ENCODE measurements around the gene RIMBP2.

Gene RIMBP2

DNA sequence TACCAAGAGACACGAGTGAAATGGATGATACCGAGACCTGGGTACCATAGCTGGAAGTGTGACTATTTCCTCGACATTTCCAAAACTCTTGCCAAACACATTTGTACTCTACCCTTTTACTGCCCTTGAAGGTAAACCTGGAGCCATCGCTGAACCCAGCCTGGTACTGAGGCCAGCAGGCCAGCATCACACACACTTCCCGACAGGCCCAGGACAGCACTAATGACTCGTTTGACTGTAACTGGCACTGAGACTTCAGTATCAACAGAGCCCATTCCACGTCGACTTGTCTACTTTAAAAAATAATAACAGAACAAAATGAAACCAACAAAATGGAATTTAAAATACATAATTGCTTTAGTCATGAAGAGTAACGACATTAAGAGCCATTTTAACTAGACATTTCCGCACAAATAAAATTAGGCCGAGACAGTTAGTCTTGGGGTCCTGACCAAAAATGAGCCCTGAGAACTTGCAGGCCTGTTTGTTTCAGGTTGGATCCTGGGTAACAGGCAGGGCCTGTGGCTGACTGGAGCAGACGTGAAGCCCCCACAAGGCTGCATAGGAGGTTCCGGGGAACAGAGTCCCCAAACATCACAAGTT lies 94.3 kb downstream of the RIMBP2 start:
- no peak for DNase-seq

DNA sequence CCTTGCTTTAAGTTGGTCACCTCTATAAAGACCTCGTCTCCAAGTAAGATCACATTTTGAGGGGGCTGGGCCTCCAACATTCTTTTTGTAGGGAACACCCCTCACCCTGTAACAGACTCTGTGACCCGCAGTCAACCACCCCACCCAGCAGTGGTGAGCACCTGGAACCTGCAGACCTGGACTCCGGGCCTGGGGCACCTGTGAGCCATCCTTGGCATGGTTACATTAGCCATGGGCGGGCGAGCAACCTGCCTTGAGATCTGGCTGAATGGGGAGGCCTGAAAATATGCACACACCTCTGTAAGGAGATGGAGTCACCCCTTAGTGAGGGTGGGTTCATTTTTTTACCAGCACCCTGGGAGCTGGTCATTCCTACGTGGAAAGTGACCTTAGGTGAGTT lies 95.3 kb downstream of the RIMBP2 start:
- DNase-seq: no peak

DNA sequence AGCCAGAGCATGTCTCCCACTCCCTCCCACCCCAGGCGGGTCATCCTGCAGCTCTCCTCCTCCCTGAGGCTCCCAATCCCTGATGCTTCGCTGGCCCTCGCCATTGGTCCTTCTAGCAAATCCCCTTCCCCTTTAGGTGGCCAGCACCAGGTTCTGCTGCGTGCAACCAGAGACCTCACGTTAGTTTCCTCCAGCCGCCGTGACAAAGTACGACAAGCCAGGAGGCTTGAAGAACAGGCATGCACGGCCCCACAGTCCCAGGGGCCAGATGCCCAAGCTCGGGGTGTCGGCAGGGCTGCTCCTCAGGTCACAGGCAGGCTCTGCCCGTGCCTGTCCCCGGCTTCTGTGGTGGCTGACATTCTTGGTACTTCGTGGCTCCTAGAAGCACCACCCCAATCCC lies 95.8 kb downstream of the RIMBP2 start:
- DNase-seq: no peak

DNA sequence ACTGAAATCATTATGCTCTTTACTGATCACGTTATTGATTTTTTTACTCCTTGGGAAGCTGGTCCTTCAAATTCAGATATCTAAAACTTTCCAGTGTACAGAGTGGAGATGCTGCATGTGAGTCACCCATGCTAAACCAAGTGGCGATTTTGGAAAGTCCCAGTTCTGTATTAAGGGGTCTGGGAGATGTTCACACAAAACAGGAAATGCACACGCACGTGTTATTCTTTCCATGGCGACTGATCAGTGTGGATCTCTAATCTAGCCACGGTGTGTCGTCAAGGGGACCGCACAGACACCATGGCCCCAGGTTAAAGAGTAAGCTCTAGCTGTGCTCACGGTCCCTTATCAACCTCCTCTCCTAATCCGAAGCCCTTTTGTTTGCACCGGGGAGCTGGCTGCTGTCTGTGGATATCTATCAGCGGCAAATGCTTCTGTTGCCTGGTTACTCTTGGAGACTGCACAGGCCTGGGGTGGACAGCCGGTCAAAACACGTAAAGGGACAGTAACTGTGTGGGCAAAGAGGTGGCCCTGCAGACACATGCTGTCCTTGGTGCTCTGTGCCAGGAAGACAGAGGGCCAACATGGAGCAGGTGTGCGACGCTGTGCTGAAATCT lies 96.6 kb downstream of the RIMBP2 start:
- no peak for DNase-seq

DNA sequence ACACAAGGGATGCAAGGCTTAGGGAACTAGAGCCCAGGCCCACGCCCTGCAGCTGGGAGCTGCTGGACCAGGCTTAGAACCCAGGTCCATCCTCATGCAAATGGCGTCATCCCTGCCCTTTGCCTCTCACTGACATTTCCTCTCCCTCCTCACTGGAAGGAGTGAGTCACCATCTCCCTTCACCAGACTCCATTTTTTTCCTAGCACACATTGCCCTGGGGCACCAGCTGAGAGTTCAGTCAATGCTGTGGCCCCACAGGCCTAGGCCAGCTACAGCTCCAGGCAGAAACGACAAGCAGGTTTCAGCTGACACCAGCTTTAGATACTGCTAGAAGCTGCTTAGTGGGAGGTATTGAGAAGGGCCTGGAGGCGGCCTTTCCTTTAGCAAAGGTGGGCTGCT lies 98.9 kb downstream of the RIMBP2 start:
- DNase-seq: no peak

DNA sequence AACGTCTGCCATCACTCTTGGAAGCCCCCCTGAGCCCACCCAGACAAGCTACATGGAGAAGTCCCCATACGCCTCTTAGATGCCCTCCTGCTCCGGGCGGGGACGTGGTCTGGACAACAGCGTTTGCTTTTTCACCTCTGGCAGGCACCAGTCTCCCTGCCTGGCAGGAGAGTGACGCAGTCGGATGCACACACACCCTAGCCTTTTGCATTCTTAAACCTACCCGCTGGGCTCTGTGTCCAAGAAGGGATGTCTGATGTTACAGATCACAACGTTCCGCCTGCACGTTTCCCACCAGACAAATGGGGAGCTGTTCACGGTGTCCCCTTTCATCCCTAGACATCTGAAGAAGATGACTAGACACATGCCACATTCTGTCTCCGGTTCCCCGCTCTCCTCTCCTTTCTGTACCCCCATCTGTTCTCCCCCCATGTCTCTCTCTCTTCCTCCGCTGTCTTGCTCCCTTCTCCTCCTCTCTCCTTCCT lies 100.2 kb downstream of the RIMBP2 start:
- no peak for DNase-seq

DNA sequence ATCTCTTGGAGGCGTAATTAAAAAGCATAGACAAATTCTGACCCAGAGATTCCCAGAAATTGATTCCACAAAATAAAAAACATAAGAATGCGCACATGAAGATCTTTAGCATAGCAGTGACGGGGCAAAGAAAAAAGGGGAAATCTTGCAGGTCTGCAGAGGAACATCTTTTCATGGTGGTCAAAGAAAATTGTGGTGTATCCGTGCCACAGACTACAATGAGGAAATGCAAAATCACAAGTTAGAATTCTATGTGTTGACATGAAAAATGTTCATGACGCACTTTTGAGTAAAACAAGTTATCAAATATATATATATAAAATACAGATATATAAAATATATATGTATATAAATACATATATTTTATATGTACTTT lies 101.6 kb downstream of the RIMBP2 start:
- DNase-seq: no peak

DNA sequence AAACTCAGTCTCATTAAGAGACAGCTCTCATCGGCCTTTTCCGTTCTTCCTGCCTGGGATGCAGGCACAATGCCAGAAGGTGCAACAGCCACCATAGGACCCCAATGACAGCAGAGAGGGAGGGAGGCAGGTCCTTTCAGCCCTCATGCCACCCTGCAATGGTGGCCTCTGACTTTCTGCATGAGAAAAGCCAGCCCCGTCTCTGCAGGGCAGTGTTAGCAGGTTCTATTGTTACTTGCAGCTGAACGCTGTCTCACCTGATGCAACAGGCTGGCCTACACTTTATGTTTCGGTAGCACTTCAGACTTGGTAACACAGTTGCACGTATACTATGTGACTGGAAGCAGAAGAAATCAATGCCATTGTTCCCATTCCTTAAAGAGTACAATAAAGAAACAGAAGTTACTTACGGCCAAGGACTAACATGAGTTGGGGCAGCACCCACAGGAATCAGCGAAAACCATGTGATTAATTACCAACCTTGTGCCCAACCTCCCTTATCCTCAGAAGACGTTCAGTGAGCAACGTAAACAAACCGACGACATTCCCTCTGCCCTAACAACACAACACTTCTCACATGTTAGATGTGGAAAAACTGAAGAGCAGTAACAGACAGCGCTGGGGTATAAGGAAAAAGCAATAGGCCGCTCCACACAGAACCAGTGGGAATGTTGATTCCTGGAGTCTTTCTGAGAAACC lies 102.1 kb downstream of the RIMBP2 start:
- no peak for DNase-seq

DNA sequence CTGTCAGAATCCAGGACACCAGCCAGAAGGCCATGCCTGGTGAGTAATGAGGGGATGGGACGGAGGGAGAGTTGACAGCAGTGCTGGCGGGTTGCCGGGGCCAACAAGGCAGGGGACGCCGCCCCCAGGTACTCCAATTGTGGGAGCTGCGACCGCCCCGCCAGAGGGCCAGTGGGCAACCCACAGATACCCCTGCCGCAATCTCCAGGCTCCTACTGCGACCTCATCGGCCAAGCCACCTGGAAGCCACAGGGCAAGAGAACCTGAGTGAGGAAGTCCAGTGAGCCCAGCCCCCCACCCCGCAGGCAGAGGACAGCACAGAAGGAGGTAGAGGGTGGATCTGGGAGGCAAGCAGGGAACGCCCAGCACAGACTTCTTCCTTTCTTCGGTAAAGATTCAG lies 103.0 kb downstream of the RIMBP2 start:
- DNase-seq: no peak

DNA sequence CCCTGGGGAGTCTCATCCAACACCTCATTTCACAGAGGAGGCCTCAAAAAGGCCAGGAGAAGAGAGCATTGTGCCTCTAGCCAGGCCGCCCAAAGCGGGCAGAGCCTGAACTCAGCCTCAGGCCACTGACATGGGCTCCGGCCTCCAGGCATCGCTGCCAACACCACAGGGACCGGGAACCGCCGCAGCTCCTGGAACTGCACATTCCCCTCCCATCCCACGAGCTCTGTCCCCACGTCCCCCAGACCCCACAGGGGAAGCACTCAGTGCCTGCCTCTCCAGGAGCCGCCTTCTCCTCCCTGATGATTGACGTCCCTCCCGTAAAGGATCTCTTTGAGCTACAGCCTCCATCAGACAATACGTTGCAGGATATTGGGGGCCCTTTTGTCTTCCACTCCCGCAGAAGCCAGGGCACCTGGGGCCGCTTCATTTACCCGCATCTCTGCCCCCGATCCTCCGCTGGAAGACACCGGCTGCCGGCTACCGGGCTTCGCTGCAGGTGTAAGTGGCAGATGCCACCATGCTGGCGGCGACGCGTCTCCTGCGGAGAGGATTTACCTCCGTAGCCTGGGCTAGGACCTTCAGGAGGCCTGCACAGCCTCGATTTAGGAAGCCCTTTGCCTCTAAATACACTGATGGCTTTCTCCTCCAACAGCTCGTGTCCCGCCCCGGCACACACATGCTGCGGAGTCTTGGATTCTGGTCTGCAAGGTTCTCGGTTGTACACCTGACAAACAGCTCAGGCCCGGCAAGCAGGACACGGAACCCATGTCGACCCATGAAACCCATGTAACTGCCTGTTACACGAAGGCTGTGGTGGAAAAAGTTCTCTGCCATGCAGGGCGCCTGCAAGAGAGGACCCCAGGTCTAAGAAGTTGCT lies 104.8 kb downstream of the RIMBP2 start:
- no peak for DNase-seq

DNA sequence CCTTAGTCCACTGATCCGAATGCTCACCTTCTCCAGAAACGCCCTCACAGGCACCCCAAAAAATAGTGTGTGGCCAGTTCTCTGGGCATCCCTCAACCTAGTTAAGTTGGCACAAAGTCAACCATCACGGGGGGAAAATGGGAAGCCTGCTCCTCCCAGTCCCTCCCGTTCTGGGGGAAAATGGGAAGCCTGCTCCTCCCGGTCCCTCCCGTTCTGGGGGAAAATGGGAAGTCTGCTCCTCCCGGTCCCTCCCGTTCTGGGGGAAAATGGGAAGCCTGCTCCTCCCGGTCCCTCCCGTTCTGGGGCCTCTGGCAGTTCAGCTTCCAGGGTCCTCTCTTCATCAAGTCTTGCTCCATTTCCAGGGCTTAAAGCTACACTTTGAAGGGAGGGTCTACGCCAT lies 106.1 kb downstream of the RIMBP2 start:
- DNase-seq: no peak

DNA sequence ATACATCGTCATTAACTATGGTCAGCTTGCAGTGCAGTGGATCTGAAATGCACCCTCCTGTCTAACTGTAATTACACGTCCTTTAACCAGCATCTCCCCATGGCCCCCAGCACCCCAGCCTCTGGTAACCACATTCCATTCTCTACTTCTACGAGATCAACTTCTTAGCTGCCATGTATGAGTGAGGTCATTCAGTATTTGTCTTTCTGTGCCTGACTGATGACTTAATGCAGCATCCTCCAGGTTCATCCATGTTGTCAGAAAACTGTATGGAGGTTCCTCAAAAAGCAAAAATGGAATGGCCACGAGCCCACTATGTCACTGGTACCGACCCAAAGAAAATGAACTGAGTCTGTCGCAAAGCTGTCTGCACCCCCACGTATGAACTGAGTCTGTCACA lies 107.3 kb downstream of the RIMBP2 start:
- no peak for DNase-seq

DNA sequence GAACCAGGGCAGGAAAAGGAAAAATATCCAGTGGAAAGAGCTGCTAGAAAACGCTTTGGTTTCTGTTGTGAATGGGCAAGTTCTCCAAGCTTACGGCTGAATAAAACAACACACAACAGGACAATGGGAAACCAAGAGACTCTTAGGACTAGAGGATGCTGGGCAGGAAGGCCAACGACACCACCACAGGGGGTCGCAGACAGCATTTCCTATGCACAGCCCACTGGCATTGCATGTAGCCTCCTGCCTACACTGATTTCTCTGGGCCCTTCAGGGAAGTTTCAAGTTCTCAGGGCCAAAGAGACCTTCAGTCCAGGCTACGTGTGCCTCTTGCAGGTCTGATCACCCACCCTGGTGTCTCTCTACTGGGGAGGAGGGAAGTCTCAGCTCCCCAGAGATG lies 108.0 kb downstream of the RIMBP2 start:
- no peak for DNase-seq

DNA sequence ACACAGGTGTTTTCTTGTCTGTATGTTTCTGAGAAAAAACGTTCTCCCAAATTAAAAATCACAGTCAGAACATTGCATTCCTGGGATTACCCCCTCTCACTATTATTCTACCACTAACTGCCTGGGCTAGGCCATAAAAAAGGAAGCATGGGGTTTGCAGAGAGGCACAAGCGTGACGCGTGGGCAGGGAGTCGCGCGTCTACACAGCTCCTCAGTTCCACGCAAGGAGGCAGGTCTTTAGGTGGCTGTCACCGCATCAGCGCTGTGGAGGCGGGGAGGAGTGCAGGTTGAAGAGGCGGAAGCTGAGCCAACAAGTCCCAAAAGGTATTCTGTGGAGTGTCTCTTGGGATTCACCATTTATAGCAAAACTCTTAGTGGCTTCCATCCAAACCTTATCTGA lies 109.9 kb downstream of the RIMBP2 start:
- DNase-seq: no peak

DNA sequence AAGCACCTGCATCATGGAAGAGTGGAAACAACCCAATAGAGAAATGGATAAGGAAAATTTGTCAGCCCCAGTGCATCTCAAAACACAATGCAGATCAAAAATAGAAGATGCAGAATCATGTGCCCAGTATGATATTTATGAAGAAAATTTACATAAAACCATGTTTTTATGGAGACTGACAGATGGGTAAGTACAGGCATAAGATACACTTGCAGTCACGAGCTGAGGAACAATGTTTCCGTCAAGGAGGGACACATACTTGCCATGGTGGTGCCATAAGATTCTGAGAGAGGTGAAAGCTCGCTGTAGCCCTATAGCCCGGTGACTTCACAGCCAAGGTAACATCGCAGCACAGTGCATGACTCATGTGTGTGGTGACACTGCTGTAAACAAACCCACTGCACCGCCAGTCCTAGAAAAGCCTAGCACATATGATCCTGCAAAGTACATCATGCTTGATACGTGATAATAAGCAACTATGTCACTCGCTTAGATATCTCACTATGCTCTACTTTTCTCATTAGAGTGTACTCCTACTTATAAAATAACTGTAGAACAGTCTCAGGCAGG lies 112.6 kb downstream of the RIMBP2 start:
- no peak for DNase-seq

DNA sequence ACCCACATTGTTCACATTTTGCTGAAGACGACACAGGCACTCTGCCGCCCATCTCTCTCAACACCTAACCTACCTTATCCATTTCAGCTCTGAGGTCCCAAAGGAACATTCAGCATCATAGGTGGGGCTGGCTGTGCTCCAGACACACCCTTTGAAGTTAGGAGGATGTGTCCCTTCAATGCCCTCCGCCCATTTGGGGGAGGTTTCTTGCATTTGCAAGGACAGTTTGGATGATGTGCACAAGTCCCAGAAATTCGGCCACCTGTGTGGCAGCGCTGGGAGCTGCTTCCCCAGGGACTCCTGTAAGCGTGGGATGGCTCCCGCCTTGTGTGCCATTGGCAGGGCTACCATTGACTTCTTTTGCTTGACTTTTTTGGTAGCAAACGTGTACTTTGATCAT lies 113.8 kb downstream of the RIMBP2 start:
- no peak for DNase-seq

DNA sequence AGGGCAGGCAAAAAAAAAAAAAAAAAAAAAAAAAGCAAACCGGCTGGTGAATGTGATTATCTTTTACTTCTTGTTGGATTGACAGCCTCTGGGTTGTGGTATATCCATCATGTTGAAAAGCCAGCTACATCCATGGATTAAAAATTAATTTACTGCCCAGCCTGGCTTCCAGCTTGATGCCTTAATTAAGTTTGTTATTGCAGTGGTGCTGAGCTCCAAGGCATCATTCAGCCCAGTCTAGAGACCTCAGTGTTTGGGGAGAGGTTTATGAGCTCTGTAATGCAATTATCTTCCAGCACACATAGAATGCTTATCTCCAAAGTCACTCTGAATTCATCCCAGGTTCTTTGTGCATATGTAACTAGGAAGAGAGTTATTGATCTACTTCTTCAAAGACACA lies 114.8 kb downstream of the RIMBP2 start:
- no peak for DNase-seq

DNA sequence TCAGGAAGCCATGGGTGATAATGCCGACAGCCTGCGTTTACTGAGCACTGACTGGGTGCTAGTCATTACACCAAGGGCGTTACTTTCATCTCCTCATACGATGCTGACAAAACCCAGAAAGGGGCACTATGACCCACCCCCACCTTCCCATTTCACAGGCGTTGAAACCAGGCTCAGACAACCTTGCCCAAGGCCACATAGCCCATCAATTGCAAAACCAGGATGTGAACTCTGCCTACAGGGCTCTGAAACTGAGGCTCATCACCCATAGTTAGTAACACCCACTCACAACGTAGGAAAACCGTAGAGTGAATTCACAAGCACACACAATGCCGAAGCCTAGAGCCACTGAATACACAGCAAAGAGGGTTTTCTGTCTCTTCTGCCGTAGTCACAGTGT lies 119.9 kb downstream of the RIMBP2 start:
- no peak for DNase-seq

DNA sequence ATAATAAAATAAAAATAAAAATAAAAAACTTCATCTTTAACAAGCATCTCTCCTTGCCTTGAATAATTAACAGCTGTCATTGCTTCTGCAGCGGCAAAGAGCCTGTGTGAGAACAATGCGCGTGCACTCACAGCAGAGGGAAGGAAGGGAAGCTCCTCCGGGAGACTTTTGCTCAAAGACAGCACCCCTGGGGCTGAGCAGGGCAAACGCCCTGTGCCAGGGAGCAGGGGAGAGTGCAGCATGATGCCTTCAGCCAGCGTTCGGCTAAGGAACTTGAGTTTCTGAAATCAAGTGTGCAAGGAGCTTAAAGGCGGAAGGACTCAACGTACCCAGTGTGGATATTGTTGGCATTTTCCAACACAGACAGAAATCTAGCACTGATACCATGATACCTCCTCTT lies 120.5 kb downstream of the RIMBP2 start:
- DNase-seq: no peak

DNA sequence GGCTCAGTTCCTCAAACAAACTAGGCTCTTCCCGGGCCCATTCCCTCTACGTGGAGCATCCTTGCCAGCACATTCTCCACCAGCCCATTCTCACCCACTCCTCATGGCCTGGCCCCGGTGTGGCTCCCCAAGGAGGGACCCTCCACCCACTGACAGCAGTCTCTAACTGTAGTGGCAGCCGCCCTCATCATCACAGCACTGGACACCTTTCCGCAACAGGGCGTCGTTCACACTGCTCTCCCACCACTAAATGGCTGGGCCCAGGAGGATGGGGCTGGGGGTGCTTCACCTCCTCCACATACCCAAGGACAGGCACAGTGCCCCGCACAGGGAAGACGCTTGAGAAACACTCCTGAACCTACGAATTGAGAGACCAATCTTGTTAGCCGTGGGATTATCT lies 123.0 kb downstream of the RIMBP2 start:
- no peak for DNase-seq

DNA sequence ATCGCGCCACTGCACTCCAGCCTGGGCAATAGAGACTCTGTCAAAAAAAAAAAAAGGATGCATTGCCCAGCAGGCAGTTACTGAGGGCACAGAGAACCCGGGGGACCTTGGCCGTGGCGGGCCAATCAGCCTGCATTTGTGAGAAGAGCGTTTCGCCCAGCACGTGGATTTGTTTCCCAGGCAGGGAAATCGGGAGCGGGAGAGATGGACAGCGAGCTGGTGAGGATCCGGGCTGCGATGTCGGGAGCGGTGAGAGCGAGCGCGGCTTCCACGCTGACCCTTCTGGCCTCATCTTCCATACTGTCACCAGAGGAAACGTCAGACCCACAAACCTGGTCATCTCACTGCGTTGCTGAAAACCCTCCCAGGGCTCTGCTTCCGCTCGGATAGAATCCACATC lies 123.5 kb downstream of the RIMBP2 start:
- DNase-seq: no peak

DNA sequence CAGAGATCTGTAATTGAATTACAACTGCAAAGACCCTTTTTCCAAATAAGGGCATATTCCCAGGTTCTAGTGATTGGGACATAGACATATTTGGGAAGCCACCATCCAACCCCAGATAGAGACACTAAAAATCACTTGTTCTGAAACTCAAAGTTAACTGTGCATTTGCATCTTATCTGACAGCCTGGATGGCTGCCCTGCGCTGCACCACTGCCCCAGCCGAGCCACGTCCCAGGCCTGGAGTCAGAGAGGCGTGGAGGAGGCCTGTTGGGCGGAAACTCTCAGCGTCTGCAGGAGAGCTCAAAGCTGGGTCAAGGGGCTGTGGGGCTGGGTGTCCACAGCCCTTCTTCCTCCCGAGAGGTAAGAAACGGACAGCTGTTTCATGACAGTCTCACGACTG lies 124.4 kb downstream of the RIMBP2 start:
- DNase-seq: no peak

DNA sequence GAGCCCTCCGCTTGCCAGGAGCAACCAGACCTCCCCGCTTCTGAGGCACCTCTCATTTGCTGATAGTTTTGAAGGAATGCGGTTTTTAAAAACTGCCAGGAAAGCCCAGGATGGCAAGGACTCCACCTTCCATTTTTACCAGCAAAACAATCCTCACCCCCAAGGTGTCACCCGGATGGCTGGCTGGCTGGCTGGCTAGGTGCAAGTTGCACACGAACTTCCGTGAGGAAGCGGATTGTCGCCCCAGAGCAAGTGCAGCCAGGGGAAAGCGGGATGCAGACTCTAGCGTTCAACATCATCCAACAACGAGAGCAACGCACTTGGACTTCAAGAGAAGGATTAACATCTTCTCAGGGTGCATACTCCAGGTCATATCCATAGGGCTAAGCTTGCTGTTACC lies 125.4 kb downstream of the RIMBP2 start:
- DNase-seq: no peak
